HG02763 (cell line): ENCODE measurements around the gene GNG14.
"Not testable (repeated sequence)": the region's sequence is repeated elsewhere in the genome, so short reads cannot be mapped to it uniquely, and the experiment has no call there.

Source experiments
- ATAC-seq: cut with Tn5 transposase; IDR thresholded peaks from one replicate; pipeline ENCODE4 v1.9.1; 2021; ENCODE audit warnings: mild to moderate bottlenecking, moderate library complexity; ENCODE audit not compliant: unreplicated experiment

Gene GNG14

GRCh38 chr19:12687496-12688196, at the start of gene GNG14:
Gene GNG14 (plus strand): TSS chr19:12687998. CDS start chr19:12688049, 51 bp downstream.
- ATAC-seq, result no peak

- ATAC-seq, result no peak
These were observed 49.1 kb upstream of the GNG14 start for GRCh38 chr19:12638611-12639182.

- ATAC-seq, result peak; percentile 47
These were observed 47.7 kb upstream of the GNG14 start for GRCh38 chr19:12639901-12640613.

GRCh38 chr19:12641456-12641855, 46.3 kb upstream of the GNG14 start:
- ATAC-seq, result no peak

- no peak for ATAC-seq
These were observed 45.3 kb upstream of the GNG14 start for GRCh38 chr19:12642506-12642905.

GRCh38 chr19:12643716-12644115, 44.1 kb upstream of the GNG14 start:
- not testable (repeated sequence) for ATAC-seq

- no peak for ATAC-seq
These were observed 41.2 kb upstream of the GNG14 start for GRCh38 chr19:12646551-12646950.

- no peak for ATAC-seq
These were observed 40.8 kb upstream of the GNG14 start for GRCh38 chr19:12647047-12647446.

GRCh38 chr19:12647490-12648071, 40.2 kb upstream of the GNG14 start:
- no peak for ATAC-seq

GRCh38 chr19:12648088-12648487, 39.7 kb upstream of the GNG14 start:
- ATAC-seq, result no peak

GRCh38 chr19:12649941-12650340, 37.9 kb upstream of the GNG14 start:
- ATAC-seq, result no peak

GRCh38 chr19:12652219-12652618, 35.6 kb upstream of the GNG14 start:
- no peak for ATAC-seq

- no peak for ATAC-seq
These were observed 32.3 kb upstream of the GNG14 start for GRCh38 chr19:12655546-12655945.

GRCh38 chr19:12656899-12657571, 30.8 kb upstream of the GNG14 start:
- ATAC-seq, result no peak

- ATAC-seq, result no peak
These were observed 29.8 kb upstream of the GNG14 start for GRCh38 chr19:12657966-12658365.

GRCh38 chr19:12660980-12661379, 26.8 kb upstream of the GNG14 start:
- ATAC-seq, result no peak

- ATAC-seq, result no peak
These were observed 23.2 kb upstream of the GNG14 start for GRCh38 chr19:12664406-12665280.

GRCh38 chr19:12665281-12665573, 22.6 kb upstream of the GNG14 start:
- no peak for ATAC-seq

- ATAC-seq, result no peak
These were observed 22.0 kb upstream of the GNG14 start for GRCh38 chr19:12665671-12666264.
